T-helper 9 cell (primary cell): Measurements from ENCODE around the gene PIK3R6.

Source experiments
- DNase-seq: peaks from one replicate; pipeline ENCODE4 v3.0.0-alpha.2; 2020

The PIK3R6 gene

DNA sequence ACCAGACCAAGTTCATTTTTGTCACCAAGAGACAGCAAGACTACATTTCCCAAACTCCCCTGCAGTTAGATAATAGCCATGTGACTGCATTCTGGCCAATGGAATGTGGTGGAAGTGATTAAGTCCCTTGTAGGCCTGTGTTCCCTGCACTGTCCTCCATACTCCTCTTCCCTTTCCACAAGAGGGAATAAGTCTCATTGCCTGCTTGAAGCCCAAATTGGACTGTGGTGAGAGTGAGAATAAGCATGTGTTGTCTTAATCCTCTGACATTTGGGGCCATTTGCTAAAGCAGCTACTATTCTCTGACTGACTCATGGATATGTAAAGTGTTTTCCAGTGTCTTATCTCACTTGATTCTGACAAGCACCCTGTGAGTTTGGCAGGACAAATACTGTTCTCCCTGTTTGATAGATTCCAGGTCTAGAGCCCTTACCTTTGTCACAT is 20.7 kb downstream of the PIK3R6 start:
- DNase-seq: no peak

DNA sequence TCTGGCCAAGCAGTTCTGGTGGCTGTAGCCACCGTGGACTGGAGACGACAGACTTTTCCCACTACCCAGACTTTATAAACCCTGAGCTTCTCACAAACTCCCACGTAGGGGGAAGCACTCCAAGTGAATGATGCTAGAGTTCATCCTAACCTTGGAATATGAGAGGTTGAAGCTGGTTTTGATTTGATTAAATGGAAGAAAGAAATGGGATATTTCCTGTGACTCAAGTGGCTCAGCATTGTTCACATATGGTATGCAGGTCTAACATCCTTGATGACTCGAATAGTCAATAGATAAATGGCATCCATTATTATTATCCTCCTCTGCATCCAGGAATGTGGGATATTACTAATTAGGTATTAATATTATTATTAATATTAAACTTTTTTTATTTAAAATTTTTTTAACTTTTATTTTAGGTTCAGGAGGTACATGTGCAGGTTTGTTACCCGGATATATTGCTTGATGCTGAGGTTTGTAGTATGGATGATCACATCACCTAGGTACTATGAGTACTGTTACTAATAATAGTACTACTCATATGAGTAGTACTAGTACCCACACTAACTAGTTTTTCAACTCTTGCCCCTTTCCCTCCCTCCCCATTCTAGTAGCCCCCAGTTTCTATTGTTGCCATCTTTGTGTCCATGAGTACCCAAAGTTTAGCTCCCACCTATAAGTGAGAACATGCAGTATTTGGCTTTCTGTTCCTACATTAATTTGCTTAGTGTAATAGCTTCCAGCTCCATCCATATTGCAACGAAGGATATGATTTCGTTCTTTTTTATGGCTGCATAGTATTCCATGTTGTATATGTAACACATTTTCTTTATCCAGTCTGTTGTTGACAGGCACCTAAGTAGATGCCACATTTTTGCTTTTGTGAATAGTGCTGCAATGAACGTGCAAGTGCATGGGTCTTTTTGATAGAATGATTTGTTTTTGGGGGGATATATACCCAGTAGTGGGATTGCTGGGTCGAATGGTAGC is 22.9 kb downstream of the PIK3R6 start:
- no peak for DNase-seq

DNA sequence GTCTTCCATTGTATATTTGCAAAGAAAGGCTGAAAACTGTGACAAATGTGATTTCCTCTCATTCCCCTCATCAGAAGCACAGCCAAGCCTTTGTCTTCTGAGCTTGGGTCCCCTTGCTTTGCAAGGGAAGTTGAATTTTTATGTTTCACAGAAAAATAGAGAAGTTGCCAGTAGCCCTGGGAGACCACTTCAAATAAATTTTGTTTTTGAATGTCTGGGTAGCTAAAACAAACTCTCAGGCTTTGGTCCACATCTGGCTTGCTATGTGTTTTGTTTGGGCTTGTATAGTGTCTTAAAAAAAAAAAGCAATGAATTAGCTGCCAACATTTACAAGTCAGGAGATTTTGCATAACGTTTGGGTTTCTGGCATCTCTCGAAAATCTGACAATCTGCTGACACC is 24.1 kb downstream of the PIK3R6 start:
- no peak for DNase-seq

DNA sequence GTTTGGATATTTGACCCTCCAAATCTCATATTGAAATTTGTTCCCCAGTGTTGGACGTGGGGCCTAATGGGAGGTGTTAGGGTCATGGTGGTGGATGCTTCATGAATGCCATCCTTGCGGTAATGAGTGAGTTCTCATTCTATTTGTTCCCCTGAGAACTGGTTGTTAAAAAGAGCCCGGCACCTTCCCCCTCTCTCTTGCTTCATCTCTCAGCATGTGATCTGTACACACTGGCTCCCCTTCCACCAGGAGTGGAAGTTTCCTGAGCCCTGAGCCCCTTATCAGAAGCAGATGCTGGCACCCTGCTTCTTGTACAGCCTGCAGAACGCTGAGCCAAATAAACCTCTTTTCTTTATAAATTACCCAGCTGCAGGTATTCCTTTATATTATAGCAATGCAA is 25.6 kb downstream of the PIK3R6 start:
- no peak for DNase-seq

DNA sequence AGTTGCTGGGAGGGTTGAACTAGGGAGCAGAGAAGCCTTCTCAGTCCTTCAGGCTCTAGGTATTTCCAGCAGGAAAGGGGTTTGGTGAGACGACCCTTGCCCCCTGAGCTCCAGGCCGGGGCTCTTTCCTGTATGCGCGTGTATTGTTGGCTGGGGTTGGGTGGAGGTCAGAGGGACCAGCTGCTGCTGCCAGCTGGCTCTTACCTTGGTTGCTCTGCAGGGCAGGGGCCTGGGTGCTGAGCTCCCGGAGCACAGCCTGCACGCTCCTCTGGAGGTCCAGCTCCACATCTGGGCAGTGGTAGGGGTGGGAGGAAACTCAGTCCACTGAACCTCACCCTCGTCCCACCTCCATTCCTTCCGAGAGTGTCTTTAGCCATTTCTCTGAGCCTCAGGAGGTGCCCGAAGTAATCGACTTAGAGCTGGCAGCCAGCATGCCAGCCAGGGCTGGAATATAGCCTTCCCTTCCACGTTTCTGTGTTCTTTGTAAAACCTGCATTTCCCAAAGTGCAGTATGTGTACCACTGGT is 28.0 kb downstream of the PIK3R6 start:
- DNase-seq: no peak

DNA sequence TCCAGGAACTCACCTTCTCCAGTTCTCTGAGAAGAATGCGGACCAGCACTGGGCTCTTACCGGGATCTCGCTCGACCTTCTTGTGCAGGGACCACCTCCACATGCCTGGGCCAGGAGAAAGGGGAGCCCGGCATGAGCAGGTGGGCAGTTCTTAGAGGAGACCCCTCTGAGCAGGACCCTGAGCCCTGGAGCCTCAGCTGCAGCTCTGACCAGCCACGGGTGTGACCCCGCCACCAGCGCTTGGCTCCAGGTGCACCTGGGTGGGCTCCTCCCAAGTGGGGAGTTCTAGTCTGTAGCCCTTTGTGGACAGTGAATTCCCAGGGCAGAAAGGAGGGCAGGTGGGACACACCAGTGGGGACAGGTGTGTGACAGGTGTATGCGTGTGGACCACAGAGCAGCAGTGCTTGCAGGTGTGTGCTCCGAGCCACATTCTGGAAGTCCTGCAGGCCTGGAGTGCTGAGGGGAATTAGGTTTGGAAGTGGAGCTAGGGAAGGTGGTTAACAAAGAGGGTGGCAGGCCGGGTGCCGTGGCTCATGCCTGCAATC is 28.9 kb downstream of the PIK3R6 start:
- DNase-seq: no peak

DNA sequence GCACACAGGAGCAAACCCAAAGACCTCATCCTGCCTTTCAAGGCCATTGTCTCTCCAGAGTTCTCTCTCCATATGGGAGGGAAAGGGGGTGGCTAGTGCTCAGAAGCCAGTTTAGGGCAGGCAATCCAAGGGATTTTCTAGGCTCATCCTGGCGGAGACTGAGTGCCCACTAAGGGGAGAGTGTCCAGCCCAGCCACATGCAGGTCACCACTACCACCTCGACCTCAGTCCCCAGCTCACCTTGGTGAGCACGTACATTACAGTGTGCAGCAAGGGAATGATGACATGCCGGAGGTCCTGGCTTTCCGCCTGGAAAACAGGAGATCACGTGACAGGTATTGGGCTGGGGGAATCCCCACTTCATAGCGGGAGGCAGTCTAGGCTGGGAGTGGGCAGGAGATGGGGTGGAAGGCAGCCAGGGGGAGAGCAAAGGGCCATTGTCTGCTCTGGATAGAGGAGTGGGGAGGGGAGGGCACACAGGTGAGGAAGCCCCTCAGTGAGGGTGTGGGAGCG is 29.9 kb downstream of the PIK3R6 start:
- no peak for DNase-seq

DNA sequence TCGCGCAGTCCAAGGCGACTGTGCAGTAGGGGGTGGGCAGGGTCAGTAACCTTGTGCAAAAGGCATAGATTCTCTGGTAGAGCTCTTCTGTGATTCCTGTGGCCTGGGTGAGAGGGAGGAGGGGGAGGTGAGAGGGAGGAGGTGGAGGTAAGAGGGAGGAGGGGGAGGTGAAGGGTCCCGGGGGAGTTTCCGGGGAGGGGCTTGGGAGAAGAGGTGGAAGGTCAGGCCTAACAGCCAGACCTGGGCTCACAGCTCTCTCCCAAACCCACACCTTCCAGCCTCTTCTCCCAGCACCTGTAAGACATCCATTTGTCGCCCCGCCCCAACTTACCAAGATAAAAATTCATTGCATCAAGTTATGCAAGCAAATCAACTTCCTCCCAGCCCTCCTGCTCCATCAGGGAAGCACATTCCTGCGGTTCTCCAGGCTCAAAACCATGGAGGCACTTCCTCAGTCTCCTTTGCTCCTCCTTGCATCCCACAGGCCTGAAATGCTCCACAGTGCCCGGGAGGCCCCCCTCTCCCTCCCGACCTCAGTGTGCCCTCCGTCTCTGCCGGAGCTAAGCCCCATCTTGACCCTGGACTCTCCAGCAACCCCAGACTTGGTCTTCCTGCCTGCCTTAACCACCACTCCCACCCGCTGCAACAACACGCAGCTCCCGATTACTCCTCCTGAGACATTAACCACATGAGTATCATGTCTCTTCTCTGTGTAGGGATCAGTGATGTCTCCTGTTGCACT is 30.5 kb downstream of the PIK3R6 start:
- DNase-seq: no peak

DNA sequence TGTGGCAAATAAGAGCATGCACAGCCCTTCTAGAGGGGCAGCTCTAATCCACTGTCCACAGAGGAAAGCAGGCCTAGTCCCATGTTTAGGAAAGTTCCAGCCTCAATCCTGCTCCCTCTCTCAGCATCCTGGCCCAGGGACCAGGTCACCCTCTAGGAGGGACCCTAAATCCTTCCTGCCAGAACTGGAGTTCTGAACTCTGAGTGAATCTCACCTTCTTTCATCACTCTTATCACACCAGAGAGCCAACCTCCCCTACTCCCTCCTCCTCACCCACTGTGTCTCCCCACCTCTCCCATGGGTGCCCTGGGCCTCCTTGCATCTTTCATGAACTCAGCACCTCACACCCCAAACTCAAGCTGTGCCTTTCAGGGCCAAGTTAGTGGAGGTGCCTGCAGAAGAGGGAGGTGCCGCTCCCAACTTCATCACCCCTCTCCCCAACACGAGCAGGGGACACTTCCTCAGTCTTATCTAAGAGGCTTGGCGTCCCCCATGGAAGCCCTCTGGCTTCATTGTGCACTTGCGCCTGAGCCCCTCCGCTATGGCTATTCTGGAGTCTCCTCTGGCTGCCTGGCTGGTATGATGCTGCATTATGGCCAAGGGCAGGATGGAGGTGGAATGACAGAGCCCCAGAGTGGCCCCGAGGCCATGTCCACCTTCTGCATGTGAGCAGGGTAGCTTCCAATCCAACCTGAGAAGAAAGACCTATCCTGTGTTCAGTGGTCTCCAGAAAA is 31.7 kb downstream of the PIK3R6 start:
- no peak for DNase-seq

DNA sequence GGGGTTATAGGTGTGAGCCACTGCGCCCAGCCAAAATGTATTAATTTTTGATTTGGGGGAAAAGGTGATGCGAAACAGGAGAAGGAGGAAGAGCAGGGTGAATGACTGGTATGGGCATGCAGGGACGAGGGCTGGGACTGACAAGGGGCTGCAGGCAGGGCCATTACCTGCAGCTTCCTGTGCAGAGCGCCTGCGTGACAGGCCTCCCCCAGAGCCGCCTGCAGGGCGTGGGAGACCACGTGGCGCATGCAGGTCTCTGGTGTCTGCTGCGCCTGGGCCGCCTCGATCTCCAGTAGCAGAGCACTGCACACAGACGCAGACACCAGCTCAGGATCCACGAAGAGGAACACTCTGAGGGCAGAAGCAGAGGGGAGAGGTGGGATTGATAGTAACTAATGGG is 32.4 kb downstream of the PIK3R6 start:
- no peak for DNase-seq

DNA sequence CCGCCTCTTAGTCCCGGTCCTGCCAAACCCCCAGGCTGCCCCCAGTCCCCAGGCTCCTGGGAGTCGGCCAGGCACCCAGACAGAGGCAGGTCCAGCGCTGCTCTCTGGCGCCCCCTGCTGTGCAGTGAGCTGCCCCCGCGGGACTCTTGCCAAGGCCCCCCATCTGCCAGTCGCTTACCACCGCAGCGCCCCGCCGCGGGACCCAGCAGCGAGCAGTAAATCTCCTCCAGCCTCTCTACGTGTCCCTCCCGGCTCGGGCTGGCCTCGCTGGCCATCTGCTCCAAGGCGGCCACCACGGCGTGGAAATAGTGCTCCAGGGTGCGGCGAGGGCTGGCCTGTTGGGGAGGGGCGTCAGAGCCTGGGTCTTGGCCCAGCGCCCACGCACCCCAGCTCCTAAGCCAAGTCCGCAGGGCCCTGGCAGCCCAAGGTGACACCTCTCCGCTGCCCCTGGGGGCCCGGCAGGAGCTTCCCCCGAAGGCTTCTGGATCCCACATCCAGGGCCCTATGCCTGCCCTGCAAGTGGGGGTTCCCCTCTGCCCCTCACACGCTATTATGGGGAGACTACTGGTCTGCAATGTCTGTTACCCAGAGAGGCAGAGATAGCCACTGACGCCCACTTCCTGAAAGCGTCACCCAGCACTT is 34.6 kb downstream of the PIK3R6 start:
- no peak for DNase-seq

DNA sequence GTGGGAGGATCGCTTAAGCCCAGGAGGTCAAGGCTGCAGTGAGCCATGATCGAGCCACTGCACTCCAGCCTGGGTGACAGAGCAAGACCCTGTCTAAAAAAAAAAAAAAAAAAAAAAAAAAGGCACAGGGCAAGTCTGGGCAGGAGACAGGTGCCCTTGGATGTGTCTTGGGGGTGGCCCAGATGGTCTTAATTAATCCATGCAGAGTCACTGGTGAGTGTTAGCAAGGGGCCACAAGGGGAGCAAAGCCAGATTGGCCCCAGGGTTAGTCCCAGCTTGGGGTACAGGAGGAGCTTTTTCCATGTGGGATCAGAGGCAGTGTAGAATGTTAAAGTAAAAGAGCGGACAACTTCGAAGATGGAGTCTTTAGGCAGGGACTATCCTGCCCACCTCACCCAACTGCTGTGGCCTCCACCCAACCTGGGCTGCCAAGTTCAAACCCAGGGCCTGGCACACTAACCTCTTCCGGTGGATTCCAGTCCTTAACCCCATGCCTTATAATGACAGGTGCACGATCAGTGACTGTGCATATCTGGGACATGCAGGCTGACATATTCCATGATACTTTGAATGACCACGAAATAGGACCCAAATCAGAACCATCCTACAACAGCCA is 36.1 kb downstream of the PIK3R6 start:
- DNase-seq: no peak

DNA sequence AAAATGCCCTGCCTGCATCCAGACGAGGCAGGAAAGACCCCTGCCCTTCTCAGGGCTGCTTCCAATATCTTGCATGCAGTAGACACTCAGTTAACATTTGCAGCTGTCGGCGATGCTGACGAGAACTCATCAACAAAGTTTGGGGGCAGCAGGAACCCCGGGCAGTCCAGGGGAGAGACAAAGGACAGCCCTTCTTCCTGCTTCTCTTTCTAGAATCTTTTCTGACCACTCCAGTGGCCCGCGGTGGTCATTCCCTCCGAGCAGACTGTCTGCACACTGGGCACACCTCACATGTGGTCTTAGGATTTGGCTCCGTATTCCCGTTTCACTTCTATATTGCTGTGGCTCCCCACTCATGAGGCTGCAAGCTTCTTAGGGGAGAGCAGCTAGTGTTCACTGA is 37.3 kb downstream of the PIK3R6 start:
- DNase-seq: no peak

DNA sequence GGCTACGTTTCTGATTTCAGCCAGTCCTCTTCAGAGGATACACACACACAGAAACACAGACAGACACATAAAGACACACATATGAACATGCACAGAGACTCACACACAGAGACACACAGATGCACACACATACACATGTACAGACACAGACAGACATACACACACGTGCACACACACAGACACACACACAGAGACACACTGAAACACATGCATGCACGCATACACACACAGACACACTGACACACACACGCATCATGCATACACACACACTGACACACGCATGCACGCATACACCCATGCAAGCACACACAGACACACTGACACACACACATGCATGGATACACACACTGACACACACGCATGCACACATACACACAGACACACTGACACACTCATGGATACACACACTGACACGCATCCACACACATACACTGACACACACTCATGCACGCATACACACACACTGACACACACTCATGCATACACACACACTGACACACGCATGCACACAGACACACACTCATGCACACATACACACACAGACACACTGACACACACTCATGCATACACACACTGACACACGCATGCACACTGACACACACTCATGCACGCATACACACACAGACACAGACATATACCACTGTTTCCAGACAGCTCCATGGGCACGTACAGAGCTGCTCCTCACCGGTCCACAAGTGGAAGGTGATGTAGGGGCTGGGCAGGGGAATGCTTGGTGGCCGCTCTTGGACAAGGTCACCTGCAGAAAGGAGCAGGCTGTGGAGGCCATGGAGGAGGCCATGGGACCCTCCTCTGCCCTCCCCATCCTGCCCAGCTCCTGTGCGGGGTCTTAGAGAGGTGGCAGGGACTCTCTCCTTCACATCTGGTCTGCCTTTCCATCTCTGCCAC is 38.2 kb downstream of the PIK3R6 start:
- DNase-seq: no peak

DNA sequence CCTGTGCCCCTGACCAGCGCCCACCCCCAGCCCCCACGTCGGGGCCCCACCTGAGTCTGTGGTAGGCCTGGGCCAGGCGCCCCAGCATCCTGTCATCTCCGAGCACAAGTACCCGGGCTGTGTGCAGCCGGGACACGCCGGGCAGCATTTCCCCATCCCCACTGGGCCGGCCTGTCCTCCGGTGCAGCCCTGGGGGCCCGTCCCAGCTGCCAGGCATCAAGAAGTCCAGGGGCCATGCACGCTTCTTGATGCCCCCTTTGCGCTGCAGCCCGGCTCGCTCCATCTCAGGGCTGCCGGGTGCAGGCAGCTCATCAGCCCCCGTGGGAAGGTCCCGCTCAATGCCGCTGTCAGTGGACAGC is 39.0 kb downstream of the PIK3R6 start:
- DNase-seq: no peak

DNA sequence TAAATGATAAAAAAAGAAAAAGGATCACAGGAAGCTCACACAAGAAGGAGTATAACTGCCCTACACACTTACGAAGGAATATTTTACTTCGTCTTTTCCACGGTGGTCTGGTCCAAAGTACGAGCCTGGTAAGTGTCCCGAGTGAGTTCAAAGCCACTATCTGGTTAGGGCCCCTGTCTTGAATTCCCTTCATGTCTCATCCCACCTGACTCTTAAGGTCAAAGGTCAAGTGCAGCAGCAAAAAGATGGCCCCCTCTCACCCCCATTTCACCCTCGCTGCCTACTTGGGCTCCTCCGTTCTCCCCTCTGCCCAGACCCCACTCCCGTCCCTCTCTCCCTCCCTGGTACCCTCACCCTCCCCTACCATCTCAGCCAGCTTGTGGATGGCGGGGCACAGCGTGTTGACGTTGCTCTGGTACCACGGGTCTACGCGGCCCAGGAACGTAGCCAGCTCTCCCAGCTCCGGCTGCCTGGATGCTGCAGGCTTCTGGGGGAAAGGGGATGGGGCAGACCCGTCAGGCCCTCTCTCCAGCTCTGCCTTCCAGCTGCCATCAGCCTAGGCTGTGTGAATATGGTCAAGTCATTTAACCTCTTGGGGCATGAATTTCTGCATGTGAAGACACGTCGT is 40.6 kb downstream of the PIK3R6 start:
- DNase-seq: no peak

DNA sequence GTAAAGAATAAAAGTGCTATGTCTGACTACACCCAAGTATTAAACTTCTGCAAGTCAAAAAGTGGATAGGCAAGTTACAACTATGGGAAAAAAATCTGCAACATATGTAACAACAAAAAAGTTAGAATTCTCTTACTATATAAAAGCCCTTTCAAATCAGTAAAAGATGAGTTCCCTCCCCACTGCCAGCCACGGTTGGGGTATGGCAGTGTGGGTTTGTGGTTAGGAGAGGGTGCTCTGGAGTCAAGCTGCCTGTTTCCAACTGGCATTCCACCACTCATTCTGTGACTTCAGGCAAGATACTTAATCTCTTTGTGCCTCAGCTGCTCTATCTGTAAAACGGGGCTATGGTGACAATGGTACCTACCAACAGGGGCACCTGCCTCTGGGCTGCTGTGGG is 41.7 kb downstream of the PIK3R6 start:
- DNase-seq: no peak

DNA sequence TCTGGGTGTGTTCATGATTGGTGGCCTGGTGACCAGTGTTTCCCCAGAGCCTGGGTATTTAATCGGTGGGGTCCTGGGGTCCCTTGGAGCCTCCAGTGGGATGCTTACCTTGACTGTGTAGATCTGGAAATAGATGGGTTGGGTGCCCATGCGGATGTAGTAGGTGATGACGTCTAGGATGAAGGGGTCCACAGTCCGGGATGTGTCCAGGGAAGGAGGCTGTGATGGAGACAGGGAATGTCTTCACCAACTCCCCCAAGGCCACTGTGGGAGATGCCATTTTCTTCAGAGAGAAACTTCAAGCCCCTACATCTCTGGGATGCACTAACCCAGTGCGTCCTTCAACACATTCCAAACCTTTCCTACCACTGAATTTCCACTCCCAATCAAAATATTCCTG is 44.2 kb downstream of the PIK3R6 start:
- DNase-seq: no peak

DNA sequence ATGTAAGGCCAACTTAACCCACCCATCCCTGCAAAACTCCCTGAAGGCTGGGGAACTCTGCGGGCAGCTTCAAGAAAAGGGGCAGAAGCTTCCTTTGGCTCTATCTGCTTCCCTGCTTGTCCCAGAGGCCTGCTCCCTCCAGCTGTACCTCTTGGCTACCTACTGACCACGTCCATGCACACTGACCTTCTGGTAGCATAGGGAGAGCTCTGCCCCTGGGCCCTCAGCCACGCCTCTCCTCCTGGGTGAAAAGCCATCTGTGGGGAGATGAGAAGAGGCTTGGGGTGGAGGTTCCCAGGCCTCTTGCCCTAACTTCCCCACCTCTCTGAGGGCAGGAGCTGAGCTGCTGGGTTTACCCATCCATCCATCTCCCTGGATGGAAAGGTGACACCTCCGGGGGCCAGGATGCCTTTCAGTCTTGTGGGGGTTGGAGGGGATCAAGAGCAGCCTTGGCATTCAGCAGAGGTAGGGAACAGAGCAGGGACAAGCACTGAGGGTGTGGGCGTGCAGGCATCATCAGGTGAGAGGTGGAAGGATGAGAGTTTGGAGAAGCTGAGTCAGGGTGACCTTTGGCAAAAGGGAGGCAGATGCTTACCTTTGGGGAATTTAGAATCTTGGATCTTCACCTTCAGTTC is 45.0 kb downstream of the PIK3R6 start:
- no peak for DNase-seq
